GM21717 (cell line): ENCODE data around the gene ALDH1A2.
"Not testable (repeated sequence)": the region's sequence is repeated elsewhere in the genome, so short reads cannot be mapped to it uniquely, and the experiment has no call there.

ENCODE experiments used
- ATAC-seq: cut with Tn5 transposase; IDR thresholded peaks from one replicate; pipeline ENCODE4 v1.9.1; 2021; ENCODE audit warnings: mild to moderate bottlenecking, moderate library complexity; ENCODE audit not compliant: unreplicated experiment

ALDH1A2 gene

DNA sequence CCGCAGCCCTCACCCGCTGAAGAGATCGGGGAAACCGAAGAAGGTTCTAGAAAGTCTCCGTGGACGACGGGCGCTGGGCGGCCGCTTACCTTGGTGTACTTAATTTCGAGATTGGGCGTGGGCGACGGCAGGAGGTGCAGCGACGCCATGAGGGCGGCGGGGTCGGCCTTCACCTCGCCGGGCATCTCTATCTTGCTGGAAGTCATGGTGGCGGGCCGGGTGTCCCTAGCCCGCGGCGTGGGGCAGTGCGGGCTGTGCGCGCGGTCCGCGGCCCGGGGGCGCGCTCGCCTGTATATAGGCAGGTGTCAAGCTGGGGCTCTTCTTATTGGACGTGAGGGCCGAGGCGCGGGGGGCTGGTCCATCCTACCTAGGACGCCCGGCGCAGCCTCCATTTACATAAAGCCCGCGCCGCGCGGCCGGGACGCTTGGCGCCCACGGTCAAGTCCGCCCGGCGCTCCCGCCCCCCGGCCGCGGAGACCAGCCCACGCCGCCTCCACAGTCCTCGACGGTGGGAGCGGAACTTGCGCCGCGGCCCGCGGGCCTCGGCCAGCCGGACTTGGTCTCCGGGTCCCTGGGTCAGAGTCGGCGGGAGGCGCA lies at the start of gene ALDH1A2:
TSS of gene ALDH1A2 (minus strand) at position 267 of the 597 bp plus-strand sequence. CDS start at position 206, 61 bp downstream.
- ATAC-seq = no peak

- ATAC-seq = no peak
Observed at GRCh38 chr15:58114812-58115211, 49.3 kb upstream of the ALDH1A2 start.

GRCh38 chr15:58114388-58114787 lies 48.9 kb upstream of the ALDH1A2 start:
- no peak for ATAC-seq

- ATAC-seq = not testable (repeated sequence)
Observed at GRCh38 chr15:58113358-58113757, 47.8 kb upstream of the ALDH1A2 start.

DNA sequence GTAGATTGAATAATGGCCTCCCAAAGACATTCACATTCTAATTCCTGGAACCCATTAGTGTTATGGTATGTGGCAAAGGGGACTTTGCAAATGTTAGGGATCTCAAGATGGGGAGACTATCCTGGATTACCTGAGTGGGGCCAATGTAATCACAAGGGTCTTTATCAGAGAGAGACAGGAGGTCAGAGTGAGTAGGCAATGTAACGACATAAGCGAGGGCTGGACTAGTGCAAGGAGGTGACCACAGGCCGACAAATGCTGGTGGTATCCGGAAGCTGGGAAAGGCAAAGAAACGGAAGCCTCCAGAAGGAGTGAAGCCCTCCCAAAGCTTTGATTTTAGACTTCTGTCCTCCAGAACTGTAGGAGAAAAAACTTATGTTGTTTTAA lies 46.2 kb upstream of the ALDH1A2 start:
- ATAC-seq = no peak

- ATAC-seq = no peak
Observed at GRCh38 chr15:58110999-58111717, 45.6 kb upstream of the ALDH1A2 start.

GRCh38 chr15:58109419-58109818 lies 43.9 kb upstream of the ALDH1A2 start:
- no peak for ATAC-seq

DNA sequence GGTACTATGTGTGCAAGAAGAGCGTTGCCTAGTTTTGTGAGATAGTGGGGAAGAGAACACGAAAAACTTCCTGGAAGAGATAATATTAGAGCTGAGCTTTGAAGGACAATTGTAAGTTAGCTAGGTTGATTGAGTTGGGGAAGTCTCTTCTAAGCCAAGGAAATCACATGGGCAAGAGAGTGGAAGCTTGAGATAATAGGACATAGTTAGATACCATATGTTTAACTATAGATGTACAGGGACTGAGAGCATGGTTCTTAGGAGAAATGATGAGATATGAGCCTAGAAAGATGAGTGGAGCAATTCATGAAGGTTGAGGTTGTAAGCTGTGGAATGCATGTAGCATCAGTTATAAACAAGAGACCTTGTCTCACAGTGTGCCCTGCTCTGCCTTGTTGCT lies 42.6 kb upstream of the ALDH1A2 start:
- no peak for ATAC-seq

- no peak for ATAC-seq
Observed at GRCh38 chr15:58103482-58103881, 38.0 kb upstream of the ALDH1A2 start.

DNA sequence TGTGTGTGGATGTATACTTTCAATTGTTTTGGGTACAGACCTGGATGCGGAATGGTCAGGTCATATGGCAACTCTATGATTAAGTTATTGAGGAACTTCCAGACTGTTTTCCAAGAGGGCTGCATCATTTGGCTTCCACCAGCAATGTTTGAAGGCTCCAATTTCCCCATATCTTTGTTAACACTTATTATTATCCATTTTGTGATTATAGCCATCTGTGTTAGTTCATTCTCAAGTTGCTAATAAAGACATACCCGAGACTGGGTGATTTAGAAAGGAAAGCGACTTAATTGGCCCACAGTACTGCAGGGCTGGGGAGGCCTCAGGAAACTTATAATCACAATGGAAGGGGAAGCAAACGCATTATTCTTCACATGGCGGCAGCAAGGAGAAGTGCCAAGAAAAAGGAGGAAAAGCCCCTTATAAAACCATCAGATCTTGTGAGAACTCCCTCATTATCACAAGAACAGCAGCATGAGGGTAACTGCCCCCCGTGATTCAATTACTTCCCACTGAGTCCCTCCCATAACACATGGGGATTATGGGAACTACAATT lies 31.1 kb upstream of the ALDH1A2 start:
- no peak for ATAC-seq

DNA sequence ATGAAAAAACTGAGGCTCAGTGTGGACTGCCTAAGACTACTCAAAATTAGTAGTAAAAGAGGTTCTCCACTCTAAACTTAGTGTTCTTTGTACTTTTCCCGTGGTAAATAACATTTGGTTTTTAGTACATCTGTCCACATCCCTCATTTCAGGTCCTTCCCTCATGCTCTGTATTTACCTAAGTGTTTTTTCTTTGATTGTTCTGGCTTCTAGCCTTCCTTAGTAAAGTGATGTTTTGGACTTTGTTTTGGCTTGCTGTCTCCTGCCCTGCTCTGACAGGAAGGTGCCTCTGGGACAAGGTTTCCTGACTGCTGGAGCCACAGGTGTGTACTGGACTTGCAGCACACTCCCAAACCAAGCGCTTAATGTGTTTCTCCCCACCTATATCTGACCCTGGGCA lies 29.9 kb upstream of the ALDH1A2 start:
- no peak for ATAC-seq

DNA sequence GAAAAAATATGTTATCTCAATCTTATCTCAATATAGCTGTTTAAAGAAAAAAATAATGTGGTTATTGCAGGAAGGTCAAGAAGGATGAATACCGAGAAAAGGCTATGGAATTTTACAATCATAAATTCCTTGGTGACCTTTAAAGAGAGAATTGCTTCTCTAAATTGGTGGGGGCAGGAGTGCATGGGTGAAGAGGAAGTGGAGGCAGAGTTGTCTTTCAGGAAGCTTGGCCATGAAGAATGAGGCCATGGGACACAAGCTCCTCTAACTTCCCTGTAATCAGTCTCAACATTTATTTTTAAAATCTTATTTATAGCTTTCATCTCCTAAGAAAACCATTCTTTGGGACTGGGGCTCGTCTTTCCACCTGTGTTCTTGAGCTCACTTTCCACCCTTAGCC lies 22.4 kb upstream of the ALDH1A2 start:
- ATAC-seq = no peak

DNA sequence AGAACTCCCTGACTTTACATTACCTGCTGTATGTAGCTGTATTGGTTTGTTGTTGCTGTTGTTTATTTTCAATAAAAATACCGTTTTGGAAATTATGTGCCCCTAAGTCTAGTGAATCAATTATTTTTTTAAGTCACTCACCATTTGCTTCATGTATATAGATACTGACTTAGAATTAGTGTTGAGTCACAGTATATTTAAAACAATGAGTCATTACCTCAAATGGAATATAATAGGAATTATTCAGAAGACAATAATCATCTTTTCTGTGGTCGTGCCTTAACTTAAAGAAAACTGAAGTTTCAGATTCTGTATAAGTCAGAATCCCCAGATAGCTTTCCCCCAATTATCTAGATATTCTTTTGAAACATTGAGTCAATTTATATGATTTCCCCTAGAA lies 21.0 kb upstream of the ALDH1A2 start:
- no peak for ATAC-seq

GRCh38 chr15:58083526-58083925 lies 18.0 kb upstream of the ALDH1A2 start:
- ATAC-seq = no peak

DNA sequence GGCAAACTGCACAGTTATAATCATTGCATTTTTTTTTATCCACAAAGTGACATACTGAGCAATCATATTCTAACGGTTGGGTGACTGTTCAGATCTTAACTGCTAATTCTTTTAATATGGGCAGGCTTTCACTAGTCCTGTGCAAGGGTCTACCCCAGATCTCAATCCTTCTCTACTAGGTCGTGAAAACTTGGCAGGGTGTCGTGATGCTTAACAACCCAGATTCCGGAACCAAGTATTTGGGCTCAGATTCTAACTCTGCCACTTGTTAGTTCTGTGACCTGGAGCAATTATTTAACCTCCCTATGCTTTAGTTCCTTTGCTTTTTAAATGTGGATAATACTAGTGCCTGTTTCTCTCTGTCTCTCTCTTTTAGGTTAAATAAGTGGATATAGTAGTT lies 16.4 kb upstream of the ALDH1A2 start:
- ATAC-seq = no peak

DNA sequence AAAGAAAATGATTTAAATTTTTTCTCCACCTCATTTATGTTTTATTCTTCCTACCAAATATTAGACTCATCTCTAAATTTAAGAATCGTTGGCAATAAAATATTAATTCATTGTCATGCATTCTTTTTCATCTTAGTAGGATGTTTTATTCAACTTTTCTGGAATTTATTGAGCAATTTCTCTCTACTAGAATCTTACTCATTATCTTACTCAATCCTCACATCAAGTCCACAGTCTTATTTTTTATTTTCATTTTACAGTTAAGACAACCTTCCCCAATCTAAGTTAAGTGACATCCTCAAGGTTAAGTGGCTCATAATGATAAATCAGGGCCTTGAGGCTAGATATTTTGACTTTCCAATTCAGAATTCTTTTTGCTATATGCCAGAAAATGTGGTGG lies 15.9 kb upstream of the ALDH1A2 start:
- ATAC-seq = no peak

DNA sequence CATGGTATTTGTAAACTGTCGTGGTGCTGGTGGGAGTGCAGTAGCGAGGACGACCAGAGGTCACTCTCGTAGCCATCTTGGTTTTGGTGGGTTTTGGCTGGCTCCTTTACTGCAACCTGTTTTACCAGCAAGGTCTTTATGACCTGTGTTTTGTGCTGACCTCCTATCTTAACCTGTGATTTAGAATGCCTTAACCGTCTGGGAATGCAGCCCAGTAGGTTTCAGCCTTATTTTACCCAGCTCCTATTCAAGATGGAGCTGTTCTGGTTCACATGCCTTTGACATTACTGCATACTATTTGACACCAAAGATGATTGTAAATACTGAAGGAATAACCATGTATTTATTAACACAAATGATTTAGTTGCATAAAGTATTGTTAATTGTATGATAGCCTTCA lies 15.4 kb upstream of the ALDH1A2 start:
- ATAC-seq = not testable (repeated sequence)

- ATAC-seq = no peak
Observed at GRCh38 chr15:58080398-58080797, 14.9 kb upstream of the ALDH1A2 start.

DNA sequence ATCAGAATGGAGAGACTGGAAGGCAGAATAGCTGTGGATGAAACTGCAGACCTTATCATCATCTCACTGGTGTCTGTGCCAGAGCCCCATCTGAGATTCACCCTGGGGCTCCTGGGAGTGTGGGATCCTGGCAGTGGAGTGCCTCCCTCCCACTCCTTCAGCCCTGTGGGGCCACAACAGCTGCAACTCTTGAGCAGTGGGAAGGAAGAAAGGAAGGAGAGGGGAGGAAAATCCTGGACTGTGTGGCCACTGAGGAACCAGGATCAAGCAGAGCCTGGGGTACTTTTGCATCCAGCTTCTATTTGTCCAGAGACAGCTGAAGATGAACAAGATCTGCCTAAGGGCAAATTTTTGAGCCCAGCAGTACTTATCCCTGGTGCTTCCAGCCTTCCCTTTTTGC lies 13.1 kb upstream of the ALDH1A2 start:
- no peak for ATAC-seq

DNA sequence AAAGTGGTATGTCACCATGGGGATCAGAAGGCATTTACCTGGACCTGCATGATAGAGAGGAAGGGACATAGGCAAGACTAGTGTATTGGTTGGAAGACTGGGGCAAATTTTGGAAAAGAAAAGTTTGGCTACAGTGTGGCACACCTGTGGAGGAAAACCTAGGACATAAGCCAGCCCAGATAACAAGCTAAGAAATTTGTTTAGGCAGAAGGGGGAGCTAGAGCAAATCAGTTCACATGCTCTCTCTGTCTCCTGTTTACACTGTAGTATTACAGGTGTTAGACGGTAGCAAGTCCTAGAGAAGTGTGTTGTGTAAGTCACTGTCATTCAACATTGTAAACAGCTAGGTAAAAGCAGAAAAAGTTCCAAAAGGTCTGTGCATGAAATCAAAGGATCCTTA lies 11.9 kb upstream of the ALDH1A2 start:
- ATAC-seq = no peak

DNA sequence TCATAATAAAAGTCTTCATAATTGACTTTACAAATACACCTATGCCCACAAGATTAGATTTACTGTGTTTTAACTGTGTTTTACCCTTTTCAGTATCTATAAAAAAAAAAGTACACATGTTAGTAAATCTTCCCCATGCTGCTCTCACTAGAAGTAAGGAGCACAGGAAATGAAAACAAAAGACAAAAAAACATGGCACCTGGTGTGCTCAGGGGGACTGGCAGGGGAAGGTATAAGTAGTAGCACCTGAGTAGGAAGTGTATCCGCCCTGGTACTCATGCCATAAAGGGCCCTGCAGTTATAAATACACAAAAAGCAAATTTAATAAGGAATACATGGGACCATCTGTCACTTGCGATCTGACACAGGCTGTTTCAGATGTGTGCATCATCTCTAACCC lies 8.9 kb upstream of the ALDH1A2 start:
- ATAC-seq = no peak

DNA sequence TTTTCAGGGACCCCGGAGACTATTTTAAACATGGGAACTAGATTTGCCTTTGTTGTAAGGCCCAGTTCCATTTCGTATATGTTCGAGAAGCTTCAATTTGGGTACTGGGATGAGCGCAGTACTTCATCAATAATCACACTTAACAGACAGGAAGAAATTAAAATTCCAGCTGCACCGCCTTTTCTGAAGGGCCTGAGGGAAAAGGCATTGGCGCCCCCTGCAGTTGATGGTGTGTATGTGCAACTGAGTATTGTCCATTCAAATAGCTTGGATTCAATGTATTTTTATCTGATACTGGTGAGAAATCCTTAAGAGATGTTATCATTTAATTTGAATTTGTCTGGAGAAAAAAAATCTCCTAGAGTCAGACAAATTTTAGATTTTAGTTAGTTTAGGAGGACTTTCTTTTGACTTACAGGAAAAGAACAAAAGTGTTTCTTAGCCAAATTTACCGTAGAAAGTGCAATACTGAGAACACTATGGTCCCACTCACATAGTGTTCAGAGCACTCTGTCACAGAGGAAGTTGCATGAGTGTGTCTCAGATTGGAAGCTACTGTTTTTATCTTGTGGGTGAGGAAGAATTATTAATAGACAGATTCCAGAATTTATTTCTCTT lies 5.4 kb upstream of the ALDH1A2 start:
- no peak for ATAC-seq
